ENCODE data around the gene ZNF844.

Gene ZNF844

DNA sequence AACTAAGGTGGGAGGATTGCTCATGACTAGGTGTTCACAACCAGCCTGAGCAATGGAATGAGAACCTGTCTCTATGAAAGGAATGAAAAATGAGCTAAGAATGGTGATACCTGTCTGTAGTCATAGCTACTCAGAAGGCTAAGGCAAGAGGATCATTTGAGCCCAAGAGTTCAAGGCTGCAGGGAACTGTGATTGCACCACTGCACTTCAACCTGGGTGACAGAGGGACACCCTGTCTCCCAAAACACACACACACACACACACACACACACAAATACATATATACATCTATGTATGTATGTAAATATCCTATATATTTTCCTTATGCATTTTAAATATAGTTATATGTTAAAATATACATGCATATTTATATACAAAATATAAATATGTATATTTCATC lies 21.6 kb upstream of the ZNF844 start:
- H3K4me2 ChIP-seq (ENCODE audit: low read depth, low read length, poor library complexity, severe bottlenecking), result no peak overlapping the region
- H3K9me2 ChIP-seq (replicated peaks; ENCODE audit: low read depth, low read length), result no peaks in the 10 kb centered on the region
- H3K79me2 ChIP-seq (ENCODE audit: insufficient read depth, low read length), result no peaks in the 10 kb centered on the region
- H3K36me3 ChIP-seq (ENCODE audit: insufficient read depth, low read length), result peaks cover 13% of the 10 kb centered on the region
- no peak overlapping the region for H3K4me3 ChIP-seq (ENCODE audit: low read length, poor library complexity, severe bottlenecking)
- no peaks in the 10 kb centered on the region for H4K20me1 ChIP-seq (ENCODE audit: insufficient read depth, low read length, poor library complexity, severe bottlenecking)
- H3K27me3 ChIP-seq (ENCODE audit: insufficient read depth, low read length, poor library complexity, severe bottlenecking), result no peaks in the 10 kb centered on the region
- H3F3A ChIP-seq (ENCODE audit: low read depth), result no peaks in the 10 kb centered on the region
- H2AFZ ChIP-seq (ENCODE audit: low read length), result no peak overlapping the region
- TF ChIP-seq, protein P1, sequence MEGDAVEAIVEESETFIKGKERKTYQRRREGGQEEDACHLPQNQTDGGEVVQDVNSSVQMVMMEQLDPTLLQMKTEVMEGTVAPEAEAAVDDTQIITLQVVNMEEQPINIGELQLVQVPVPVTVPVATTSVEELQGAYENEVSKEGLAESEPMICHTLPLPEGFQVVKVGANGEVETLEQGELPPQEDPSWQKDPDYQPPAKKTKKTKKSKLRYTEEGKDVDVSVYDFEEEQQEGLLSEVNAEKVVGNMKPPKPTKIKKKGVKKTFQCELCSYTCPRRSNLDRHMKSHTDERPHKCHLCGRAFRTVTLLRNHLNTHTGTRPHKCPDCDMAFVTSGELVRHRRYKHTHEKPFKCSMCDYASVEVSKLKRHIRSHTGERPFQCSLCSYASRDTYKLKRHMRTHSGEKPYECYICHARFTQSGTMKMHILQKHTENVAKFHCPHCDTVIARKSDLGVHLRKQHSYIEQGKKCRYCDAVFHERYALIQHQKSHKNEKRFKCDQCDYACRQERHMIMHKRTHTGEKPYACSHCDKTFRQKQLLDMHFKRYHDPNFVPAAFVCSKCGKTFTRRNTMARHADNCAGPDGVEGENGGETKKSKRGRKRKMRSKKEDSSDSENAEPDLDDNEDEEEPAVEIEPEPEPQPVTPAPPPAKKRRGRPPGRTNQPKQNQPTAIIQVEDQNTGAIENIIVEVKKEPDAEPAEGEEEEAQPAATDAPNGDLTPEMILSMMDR (conservative IDR thresholded peaks at IDR 0.05; ENCODE audit: low read length), result no peak
- no peak for TF ChIP-seq EZH2phosphoT487 (IDR thresholded peaks at IDR 0.05; ENCODE audit: borderline replicate concordance)
- peaks cover 13% of the 10 kb centered on the region; the same call in 1 of the 2 replicates for H3K9me3 ChIP-seq (ENCODE audit: insufficient read depth, low read depth, low read length)
- no peak overlapping the region for H3K9ac ChIP-seq (ENCODE audit: low read depth, low read length, poor library complexity, severe bottlenecking)
- no peaks in the 10 kb centered on the region for H3K4me1 ChIP-seq (ENCODE audit: insufficient read depth, low read length, poor library complexity, severe bottlenecking)

DNA sequence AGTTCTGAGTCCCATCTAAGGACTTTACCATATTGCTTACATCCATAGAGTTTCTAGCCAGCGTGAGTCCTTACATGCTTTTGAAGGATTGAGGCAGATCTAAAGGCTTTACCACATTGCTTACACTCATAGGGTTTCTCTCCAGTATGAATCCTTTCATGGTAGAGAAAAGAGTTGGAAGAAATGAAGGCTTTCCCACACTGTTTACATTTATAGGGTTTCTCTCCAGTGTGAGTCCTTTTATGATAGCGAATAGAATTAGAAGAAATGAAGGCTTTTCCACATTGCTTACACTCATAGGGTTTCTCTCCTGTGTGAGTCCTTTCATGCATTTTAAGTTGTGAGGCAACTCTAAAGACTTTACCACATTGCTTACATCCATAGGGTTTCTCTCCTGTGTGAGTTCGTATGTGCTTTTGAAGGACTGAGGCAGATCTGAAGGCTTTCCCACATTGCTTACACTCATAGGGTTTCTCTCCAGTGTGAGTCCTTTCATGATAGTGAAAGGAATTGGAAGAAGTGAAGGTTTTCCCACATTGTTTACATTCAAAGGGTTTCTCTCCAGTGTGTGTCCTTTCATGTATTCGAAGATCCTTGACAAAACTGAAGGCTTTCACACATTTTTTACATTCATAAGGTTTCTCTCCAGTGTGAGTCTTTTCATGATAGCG lies 20.6 kb upstream of the ZNF844 start:
- Histone ChIP-seq H4K20me1 (ENCODE audit: insufficient read depth, low read length, poor library complexity, severe bottlenecking) (no peaks in the 10 kb centered on the region), H3K79me2 (ENCODE audit: insufficient read depth, low read length) (no peaks in the 10 kb centered on the region), H3K9me3 (ENCODE audit: insufficient read depth, low read depth, low read length) (peaks cover 13% of the 10 kb centered on the region; the same call in 1 of the 2 replicates), H3K36me3 (ENCODE audit: insufficient read depth, low read length) (peaks cover 13% of the 10 kb centered on the region), H2AFZ (ENCODE audit: low read length) (no peak overlapping the region), H3K4me2 (ENCODE audit: low read depth, low read length, poor library complexity, severe bottlenecking) (no peak overlapping the region), H3K4me3 (ENCODE audit: low read length, poor library complexity, severe bottlenecking) (no peak overlapping the region), H3K9ac (ENCODE audit: low read depth, low read length, poor library complexity, severe bottlenecking) (no peak overlapping the region), H3K9me2 (replicated peaks; ENCODE audit: low read depth, low read length) (no peaks in the 10 kb centered on the region), H3F3A (ENCODE audit: low read depth) (no peaks in the 10 kb centered on the region), H3K4me1 (ENCODE audit: insufficient read depth, low read length, poor library complexity, severe bottlenecking) (no peaks in the 10 kb centered on the region), H3K27me3 (ENCODE audit: insufficient read depth, low read length, poor library complexity, severe bottlenecking) (no peaks in the 10 kb centered on the region)
- TF ChIP-seq EZH2phosphoT487 (IDR thresholded peaks at IDR 0.05; ENCODE audit: borderline replicate concordance), result no peak
- TF ChIP-seq, protein P1 (conservative IDR thresholded peaks at IDR 0.05; ENCODE audit: low read length), result no peak

DNA sequence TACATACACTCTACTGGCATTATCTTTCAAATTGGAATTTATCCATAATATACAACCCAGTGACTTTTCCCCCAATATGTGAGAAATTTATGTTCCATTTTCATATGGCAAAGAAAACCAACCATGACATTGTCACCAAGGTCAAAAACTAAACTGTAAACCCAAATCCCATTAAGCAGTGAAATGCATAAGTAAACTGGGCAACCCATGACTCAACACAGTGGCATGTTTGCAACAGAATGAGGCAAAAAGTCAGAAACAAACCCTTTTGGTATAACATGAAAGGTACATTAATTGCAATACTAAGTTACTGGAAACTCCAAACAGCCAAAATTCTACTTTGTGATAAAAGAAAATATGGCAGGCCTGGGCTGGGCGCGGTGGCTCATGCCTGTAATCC lies 16.7 kb upstream of the ZNF844 start:
- Histone ChIP-seq H2AFZ (ENCODE audit: low read length) (no peak overlapping the region), H3K9me3 (ENCODE audit: insufficient read depth, low read depth, low read length) (peaks cover 13% of the 10 kb centered on the region; the same call in 1 of the 2 replicates), H3K4me1 (ENCODE audit: insufficient read depth, low read length, poor library complexity, severe bottlenecking) (no peaks in the 10 kb centered on the region), H4K20me1 (ENCODE audit: insufficient read depth, low read length, poor library complexity, severe bottlenecking) (no peaks in the 10 kb centered on the region), H3K4me3 (ENCODE audit: low read length, poor library complexity, severe bottlenecking) (no peak overlapping the region), H3K36me3 (ENCODE audit: insufficient read depth, low read length) (peaks cover 13% of the 10 kb centered on the region), H3K9me2 (replicated peaks; ENCODE audit: low read depth, low read length) (no peaks in the 10 kb centered on the region), H3K9ac (ENCODE audit: low read depth, low read length, poor library complexity, severe bottlenecking) (no peak overlapping the region), H3K4me2 (ENCODE audit: low read depth, low read length, poor library complexity, severe bottlenecking) (no peak overlapping the region), H3F3A (ENCODE audit: low read depth) (no peaks in the 10 kb centered on the region; the same call in 1 of the 2 replicates), H3K79me2 (ENCODE audit: insufficient read depth, low read length) (no peaks in the 10 kb centered on the region), H3K27me3 (ENCODE audit: insufficient read depth, low read length, poor library complexity, severe bottlenecking) (no peaks in the 10 kb centered on the region)
- TF ChIP-seq, protein P1 (conservative IDR thresholded peaks at IDR 0.05; ENCODE audit: low read length), result no peak
- TF ChIP-seq EZH2phosphoT487 (IDR thresholded peaks at IDR 0.05; ENCODE audit: borderline replicate concordance), result no peak

Measured in Loucy (cell line).